HUES48 (cell line): ENCODE measurements around the gene EMILIN2.

Experiments
- H3K27ac ChIP-seq: one replicate; pipeline ENCODE4 v1.7.0; 2013; ENCODE audit warnings: low read depth, low read length, inconsistent platforms
- H3K27me3 ChIP-seq: 2 replicates; pipeline ENCODE4 v1.6.1; 2013; ENCODE audit warnings: mild to moderate bottlenecking, low read length; ENCODE audit not compliant: control insufficient read depth, insufficient read depth
- H3K36me3 ChIP-seq: 2 replicates; pipeline ENCODE4 v1.6.1; 2013; ENCODE audit warnings: low read length; ENCODE audit not compliant: control insufficient read depth, insufficient read depth
- H3K4me1 ChIP-seq: 2 replicates; pipeline ENCODE4 v1.6.1; 2013; ENCODE audit warnings: mild to moderate bottlenecking, low read length; ENCODE audit not compliant: control insufficient read depth, insufficient read depth
- H3K4me3 ChIP-seq: 2 replicates; pipeline ENCODE4 v1.5.1; 2013; ENCODE audit warnings: mild to moderate bottlenecking, low read depth, low read length
- H3K9ac ChIP-seq: 2 replicates; pipeline ENCODE4 v1.6.1; 2013; ENCODE audit warnings: mild to moderate bottlenecking, low read depth, low read length, moderate library complexity
- H3K9me3 ChIP-seq: 2 replicates; pipeline ENCODE4 v1.6.1; 2013; ENCODE audit warnings: low read length; ENCODE audit not compliant: control insufficient read depth, insufficient read depth

EMILIN2 gene

DNA sequence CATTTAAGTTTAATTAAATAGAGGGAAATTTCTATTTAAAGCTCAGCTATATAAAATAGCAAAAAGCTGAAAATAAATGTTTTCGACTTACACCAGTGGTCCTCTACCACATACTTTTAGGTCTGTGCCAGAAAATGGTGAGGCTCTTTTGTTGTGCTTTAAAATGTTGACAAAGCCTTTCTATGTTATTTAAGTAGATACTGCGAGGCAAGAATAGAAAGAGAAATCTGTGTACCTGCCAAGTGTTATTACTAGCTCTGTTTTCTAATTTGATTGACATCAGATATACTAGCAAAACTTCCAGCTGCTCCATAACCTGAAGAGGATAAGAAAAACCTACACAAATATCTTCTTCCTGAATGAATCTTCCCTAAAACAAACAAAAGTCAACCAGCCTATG lies 112.5 kb downstream of the EMILIN2 start:
- no peak overlapping the region for H3K9ac ChIP-seq
- H3K36me3 ChIP-seq: peaks cover 9% of the 10 kb centered on the region
- no peaks in the 10 kb centered on the region for H3K4me1 ChIP-seq
- no peaks in the 10 kb centered on the region for H3K27me3 ChIP-seq
- H3K9me3 ChIP-seq: no peaks in the 10 kb centered on the region
- no peak overlapping the region for H3K27ac ChIP-seq
- no peak overlapping the region for H3K4me3 ChIP-seq

DNA sequence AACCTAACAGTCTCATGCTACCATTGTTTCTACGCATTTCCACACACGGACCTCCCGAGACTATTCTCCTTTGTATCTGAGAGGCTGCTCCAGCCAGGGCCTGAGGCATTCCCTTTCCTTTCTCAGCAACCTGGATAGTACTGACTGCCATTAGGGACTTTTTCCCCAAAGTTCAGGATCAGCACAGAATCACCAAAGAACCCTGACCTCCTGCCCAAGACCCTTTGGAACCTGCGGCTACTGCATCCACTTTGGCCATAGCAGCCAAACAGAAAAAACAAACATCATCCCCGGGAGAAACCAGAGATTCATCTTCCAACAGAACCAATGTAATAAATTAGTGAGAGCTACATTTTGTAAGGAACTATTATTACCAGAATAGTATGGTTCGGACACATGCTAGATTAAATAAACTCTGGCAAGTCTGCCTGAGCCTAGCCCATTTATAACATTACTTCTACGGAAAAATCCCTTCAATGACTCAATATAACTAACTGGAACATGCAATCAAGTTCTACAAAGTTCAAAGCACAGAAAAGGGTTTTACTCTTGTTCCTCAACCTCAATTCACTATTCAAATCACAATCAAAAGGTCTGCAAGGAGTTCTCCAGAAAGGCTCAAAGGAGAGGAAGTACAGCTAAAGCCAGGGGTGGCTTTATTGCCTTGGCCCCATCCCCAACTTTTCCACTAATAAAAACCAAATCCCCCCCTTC lies 114.3 kb downstream of the EMILIN2 start:
- no peaks in the 10 kb centered on the region for H3K4me1 ChIP-seq
- H3K36me3 ChIP-seq: peaks cover 8% of the 10 kb centered on the region
- no peaks in the 10 kb centered on the region for H3K27me3 ChIP-seq
- no peaks in the 10 kb centered on the region for H3K9me3 ChIP-seq
- H3K4me3 ChIP-seq: no peak overlapping the region
- no peak overlapping the region for H3K27ac ChIP-seq
- H3K9ac ChIP-seq: no peak overlapping the region

DNA sequence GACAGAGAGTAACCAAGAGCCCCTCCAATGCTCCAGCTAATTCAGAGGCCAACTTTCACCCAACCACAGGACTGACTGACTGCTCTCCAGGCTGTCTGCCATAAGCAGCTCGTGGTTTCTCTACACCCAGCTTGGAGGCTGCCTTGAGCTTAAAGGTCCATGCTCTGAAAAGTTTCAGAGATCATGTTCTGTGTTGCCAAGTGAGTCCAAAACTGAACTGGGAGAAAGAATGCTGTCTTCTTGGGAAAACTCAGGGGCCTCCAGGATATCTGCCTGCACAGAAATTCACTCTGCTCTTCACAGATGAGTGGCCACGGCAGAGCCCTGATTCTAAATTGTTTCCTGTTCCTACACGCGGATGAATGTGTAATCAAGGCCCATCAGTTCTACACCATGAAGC lies 115.0 kb downstream of the EMILIN2 start:
- H3K9ac ChIP-seq: no peak overlapping the region
- H3K4me3 ChIP-seq: no peak overlapping the region
- no peaks in the 10 kb centered on the region for H3K9me3 ChIP-seq
- H3K4me1 ChIP-seq: no peaks in the 10 kb centered on the region
- H3K36me3 ChIP-seq: peaks cover 8% of the 10 kb centered on the region
- no peaks in the 10 kb centered on the region for H3K27me3 ChIP-seq
- no peak overlapping the region for H3K27ac ChIP-seq

DNA sequence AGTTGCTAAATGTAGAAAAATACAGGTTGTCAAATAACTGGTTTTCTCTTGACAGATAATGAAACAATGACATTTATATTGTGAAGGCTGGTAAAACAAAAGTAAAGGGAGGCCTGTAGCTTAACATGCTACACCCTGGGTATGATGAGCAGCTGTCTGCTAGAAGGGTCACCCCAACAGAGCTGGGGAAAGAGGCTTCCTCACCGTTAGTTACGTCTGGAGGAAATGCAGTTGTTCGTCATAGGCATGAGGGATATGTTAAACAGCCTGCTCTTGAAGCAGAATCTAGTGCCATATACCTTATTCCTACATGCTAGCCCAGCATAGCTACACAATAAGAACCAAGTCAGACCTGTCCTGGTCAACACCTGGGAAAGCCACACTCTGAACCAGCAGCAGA lies 116.2 kb downstream of the EMILIN2 start:
- no peak overlapping the region for H3K9ac ChIP-seq
- peaks cover 3% of the 10 kb centered on the region; the same call in 1 of the 2 replicates for H3K36me3 ChIP-seq
- no peak overlapping the region for H3K4me3 ChIP-seq
- H3K27ac ChIP-seq: no peak overlapping the region
- H3K27me3 ChIP-seq: no peaks in the 10 kb centered on the region
- H3K4me1 ChIP-seq: peaks cover 8% of the 10 kb centered on the region
- no peaks in the 10 kb centered on the region for H3K9me3 ChIP-seq

DNA sequence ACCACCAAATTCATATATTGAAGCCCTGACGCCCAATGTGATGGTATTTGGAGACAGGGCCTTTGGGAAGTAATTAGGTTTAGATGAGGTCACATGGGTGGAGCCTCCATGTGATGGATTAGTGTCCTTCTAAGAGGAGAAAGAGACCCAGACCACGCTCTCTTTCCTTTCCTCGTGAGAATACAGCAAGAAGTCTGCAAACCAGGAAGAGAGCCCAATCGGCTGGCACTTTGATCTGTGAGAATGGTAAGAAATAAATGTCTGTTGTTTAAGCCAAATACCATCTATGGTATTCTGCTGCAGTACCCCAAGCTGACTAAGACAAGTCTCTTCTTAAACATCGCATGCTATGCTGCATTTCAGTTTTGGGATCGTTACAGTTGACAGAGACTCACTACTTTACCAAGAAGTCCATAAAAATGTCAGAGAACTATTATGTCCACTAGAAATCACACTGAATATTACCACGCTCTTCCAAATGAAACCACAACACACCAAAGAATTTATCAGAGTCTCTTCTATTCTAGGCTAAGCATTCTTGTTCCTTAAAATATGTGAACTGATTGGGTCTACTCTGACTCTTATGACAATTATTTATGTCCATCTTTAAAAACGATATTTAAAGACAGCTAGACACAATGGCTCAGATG lies 117.7 kb downstream of the EMILIN2 start:
- no peak overlapping the region for H3K4me3 ChIP-seq
- no peak overlapping the region for H3K9ac ChIP-seq
- H3K9me3 ChIP-seq: no peaks in the 10 kb centered on the region
- H3K27ac ChIP-seq: no peak overlapping the region
- H3K27me3 ChIP-seq: no peaks in the 10 kb centered on the region
- H3K4me1 ChIP-seq: peaks cover 18% of the 10 kb centered on the region
- no peaks in the 10 kb centered on the region for H3K36me3 ChIP-seq
